Fibroblast of lung (primary cell): ENCODE measurements around the gene TBL1XR1. TPM values are rescaled to one million over a fixed set of nuclear protein-coding genes. Genes with fewer than 3 reads are reported as not detected.
"Not testable (repeated sequence)": the region's sequence is repeated elsewhere in the genome, so short reads cannot be mapped to it uniquely, and the experiment has no call there.

Source experiments
- DNase-seq, 2 donors: peaks; one replicate each; pipeline versions ENCODE4 v3.0.0 to v3.0.0-alpha.2; 2010; ENCODE audit warnings: low read depth in 2 of 2
- H2AFZ ChIP-seq: 2 replicates; pipeline ENCODE4 v1.5.1; 2012; ENCODE audit warnings: low read length, control low read depth, inconsistent platforms
- H3K27ac ChIP-seq: 2 replicates; pipeline ENCODE4 v1.5.1; 2011; ENCODE audit warnings: low read length, control low read depth; ENCODE audit not compliant: insufficient read depth
- H3K27me3 ChIP-seq: 2 replicates; pipeline ENCODE4 v1.5.1; 2011; ENCODE audit warnings: mild to moderate bottlenecking, low read length; ENCODE audit not compliant: control insufficient read depth, insufficient read depth
- H3K36me3 ChIP-seq: 2 replicates; pipeline ENCODE4 v1.5.1; 2011; ENCODE audit warnings: low read length; ENCODE audit not compliant: control insufficient read depth, insufficient read depth
- H3K4me1 ChIP-seq: 2 replicates; pipeline ENCODE4 v1.5.1; 2011; ENCODE audit warnings: low read length; ENCODE audit not compliant: control insufficient read depth, insufficient read depth; ENCODE audit errors: extremely low read depth
- H3K4me2 ChIP-seq: 2 replicates; pipeline ENCODE4 v1.5.1; 2011; ENCODE audit warnings: low read length, control low read depth; ENCODE audit not compliant: insufficient read depth; ENCODE audit errors: extremely low read depth
- H3K4me3 ChIP-seq, 4 experiments: fragments of 200-600 bp in 1 of 4; sonication (generic) in 1 of 4; replicated peaks in 1 of 4; 2 replicates each; pipeline ENCODE4 v1.5.1; 2011 to 2016; ENCODE audit warnings: low read length in 4 of 4, low read depth in 3 of 4, mild to moderate bottlenecking in 3 of 4, control low read depth in 2 of 4, inconsistent platforms in 1 of 4, mixed read lengths in 1 of 4; ENCODE audit not compliant: insufficient read depth in 1 of 4; ENCODE audit errors: control extremely low read depth in 1 of 4
- H3K79me2 ChIP-seq: 2 replicates; pipeline ENCODE4 v1.5.1; 2012; ENCODE audit warnings: mild to moderate bottlenecking, low read length, inconsistent platforms; ENCODE audit not compliant: control insufficient read depth, insufficient read depth
- H3K9ac ChIP-seq: 2 replicates; pipeline ENCODE4 v1.5.1; 2011; ENCODE audit warnings: mild to moderate bottlenecking, low read length, control low read depth; ENCODE audit not compliant: insufficient read depth
- H3K9me3 ChIP-seq: 2 replicates; pipeline ENCODE4 v1.5.1; 2012; ENCODE audit warnings: low read depth, low read length; ENCODE audit not compliant: control insufficient read depth, insufficient read depth
- H4K20me1 ChIP-seq: 2 replicates; pipeline ENCODE4 v1.5.1; 2011; ENCODE audit warnings: low read length; ENCODE audit not compliant: control insufficient read depth, insufficient read depth; ENCODE audit errors: extremely low read depth
- EZH2 ChIP-seq: IDR thresholded peaks from 2 replicates; pipeline ENCODE4 v1.5.1; 2012; ENCODE audit warnings: low read length, control low read depth, mild to moderate bottlenecking; ENCODE audit errors: missing control alignments
- polyA plus RNA-seq, 2 donors: library from polyadenylated mRNA; depleted of rRNA in 1 of 2; stranded (reverse) in 1 of 2; unstranded in 1 of 2; fragments of >200 nt; gene quantifications; 2 replicates each; pipeline ENCODE4 v1.2.1, GENCODE V29; 2011 to 2012; ENCODE audit warnings: missing spikeins in 1 of 2
- total RNA-seq: library from RNA; depleted of rRNA; stranded (reverse); fragments of >200 nt; gene quantifications from 2 replicates; pipeline ENCODE4 v1.2.1, GENCODE V29; 2014
- TF ChIP-seq, protein P1 (sequence below), 2 donors: IDR thresholded peaks in 1 of 2; conservative IDR thresholded peaks in 1 of 2; 1 replicate in 1 of 2; 2 replicates in 1 of 2; pipeline ENCODE4 v1.5.1; 2011 to 2012; ENCODE audit warnings: low read length in 2 of 2, control low read depth in 1 of 2, inconsistent platforms in 1 of 2, low read depth in 1 of 2, mild to moderate bottlenecking in 1 of 2

The TBL1XR1 gene
- total and polyA plus RNA-seq, 2 donors (not counting 1 experiment from before 2014, with no cell fraction given), result 115 to 369 TPM

DNA sequence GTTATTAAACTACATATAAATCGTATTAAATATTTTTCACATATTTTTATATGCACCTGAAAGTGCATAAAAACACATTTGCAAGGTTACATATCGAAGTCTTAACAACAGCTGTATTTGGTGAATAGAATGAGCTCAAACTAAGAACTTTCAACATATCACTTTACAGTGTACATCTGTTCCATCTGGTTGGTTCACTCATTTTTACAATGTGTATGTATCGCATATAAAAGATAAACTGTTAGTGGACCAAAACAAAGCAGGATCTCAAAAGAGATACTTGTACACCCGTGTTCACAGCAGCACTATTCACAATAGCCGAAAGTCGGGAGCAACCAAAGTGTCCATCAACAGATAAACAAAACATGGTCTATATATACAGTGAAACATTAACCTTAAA is 55.8 kb downstream of the TBL1XR1 start:
- no peaks in the 10 kb centered on the region for H3K4me1 ChIP-seq
- H2AFZ ChIP-seq, result no peak overlapping the region
- H3K9me3 ChIP-seq, result no peaks in the 10 kb centered on the region
- TF ChIP-seq, protein P1, sequence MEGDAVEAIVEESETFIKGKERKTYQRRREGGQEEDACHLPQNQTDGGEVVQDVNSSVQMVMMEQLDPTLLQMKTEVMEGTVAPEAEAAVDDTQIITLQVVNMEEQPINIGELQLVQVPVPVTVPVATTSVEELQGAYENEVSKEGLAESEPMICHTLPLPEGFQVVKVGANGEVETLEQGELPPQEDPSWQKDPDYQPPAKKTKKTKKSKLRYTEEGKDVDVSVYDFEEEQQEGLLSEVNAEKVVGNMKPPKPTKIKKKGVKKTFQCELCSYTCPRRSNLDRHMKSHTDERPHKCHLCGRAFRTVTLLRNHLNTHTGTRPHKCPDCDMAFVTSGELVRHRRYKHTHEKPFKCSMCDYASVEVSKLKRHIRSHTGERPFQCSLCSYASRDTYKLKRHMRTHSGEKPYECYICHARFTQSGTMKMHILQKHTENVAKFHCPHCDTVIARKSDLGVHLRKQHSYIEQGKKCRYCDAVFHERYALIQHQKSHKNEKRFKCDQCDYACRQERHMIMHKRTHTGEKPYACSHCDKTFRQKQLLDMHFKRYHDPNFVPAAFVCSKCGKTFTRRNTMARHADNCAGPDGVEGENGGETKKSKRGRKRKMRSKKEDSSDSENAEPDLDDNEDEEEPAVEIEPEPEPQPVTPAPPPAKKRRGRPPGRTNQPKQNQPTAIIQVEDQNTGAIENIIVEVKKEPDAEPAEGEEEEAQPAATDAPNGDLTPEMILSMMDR (conservative IDR thresholded peaks at IDR 0.05 in 1 of 2, IDR thresholded peaks at IDR 0.05 in 1 of 2; ENCODE audit: low read depth in 1 of 2, low read length in 2 of 2), result no peak
- TF ChIP-seq EZH2, result no peak
- no peaks in the 10 kb centered on the region for H3K27me3 ChIP-seq
- H3K4me2 ChIP-seq, result no peak overlapping the region
- H4K20me1 ChIP-seq, result no peaks in the 10 kb centered on the region
- no peak overlapping the region for H3K9ac ChIP-seq
- H3K36me3 ChIP-seq, result no peaks in the 10 kb centered on the region
- no peak overlapping the region for H3K4me3 ChIP-seq
- H3K27ac ChIP-seq, result no peak overlapping the region
- no peak for DNase-seq
- H3K79me2 ChIP-seq, result peaks cover 93% of the 10 kb centered on the region

DNA sequence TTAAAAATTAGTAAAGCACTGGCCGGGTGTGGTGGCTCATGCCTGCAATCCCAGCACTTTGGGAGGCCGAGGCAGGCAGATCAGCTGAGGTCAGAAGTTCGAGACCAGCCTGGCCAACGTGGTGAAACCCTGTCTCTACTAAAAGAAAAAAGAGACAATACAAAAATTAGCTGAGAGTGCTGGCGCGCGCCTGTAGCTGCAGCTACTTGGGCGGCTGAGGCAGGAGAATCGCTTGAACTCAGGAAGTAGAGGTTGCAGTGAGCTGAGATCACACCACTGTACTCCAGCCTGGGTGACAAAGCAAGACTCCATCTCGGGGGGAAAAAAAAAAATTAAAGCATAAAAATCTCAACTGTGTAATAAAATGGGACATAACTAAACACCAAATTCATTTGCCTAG is 58.1 kb downstream of the TBL1XR1 start:
- not testable (repeated sequence) for H3K27me3 ChIP-seq, DNase-seq, H3K36me3 ChIP-seq, H3K4me2 ChIP-seq, H3K27ac ChIP-seq, H4K20me1 ChIP-seq, H3K4me1 ChIP-seq, H3K9me3 ChIP-seq, H3K9ac ChIP-seq, H2AFZ ChIP-seq, H3K4me3 ChIP-seq
- H3K79me2 ChIP-seq, result peaks cover 93% of the 10 kb centered on the region

DNA sequence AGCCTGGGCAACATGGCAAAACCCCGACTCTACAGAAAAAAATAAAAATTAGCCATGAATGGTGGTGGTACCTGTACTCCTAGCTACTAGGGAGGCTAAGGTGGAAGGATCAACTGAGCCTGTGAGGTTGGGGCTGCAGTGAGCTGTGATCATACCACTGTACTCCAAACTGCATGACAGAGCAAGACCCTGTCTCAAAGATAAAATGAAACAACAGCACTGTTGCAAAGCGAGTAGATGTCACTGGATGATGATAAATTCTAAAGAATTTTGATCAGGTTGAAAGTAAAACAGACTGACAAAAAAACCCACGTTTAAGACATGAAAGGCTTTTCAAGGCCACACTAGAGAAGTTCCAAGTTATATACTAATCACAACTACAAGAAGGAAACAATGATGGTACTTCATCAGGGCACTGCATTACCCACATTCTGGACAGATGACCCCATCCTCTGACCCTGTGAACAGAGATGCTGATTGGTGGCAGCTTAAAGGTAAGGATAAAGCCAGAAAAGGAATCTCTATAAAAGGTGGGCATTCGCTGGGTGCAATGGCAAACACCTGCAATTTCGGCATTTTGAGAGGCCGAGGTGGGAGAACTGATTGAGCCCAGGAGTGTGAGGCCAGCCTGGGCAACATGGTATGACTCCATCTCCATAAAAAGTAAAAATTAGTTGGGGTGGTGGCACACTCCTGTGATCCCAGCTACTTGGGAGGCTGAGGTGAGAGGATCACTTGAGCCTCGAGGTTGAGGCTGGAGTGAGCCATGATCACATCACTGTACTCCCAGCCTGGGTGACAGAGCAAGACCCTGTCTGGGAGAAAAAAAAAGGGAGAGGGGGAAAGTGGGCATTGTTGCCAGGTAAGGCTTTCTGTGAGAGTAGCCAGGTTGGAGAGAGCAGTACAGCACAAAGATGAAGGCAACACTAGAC is 59.2 kb downstream of the TBL1XR1 start:
- no peaks in the 10 kb centered on the region for H3K4me1 ChIP-seq
- no peak for TF ChIP-seq EZH2
- TF ChIP-seq, protein P1 (conservative IDR thresholded peaks at IDR 0.05 in 1 of 2, IDR thresholded peaks at IDR 0.05 in 1 of 2; ENCODE audit: low read depth in 1 of 2, low read length in 2 of 2), result no peak
- H3K36me3 ChIP-seq, result no peaks in the 10 kb centered on the region
- no peak overlapping the region for H3K4me2 ChIP-seq
- no peak overlapping the region for H3K9ac ChIP-seq
- H3K9me3 ChIP-seq, result no peaks in the 10 kb centered on the region
- H3K4me3 ChIP-seq, result no peak overlapping the region
- H3K27ac ChIP-seq, result no peak overlapping the region
- H3K27me3 ChIP-seq, result no peaks in the 10 kb centered on the region
- H4K20me1 ChIP-seq, result no peaks in the 10 kb centered on the region
- H3K79me2 ChIP-seq, result peaks cover 92% of the 10 kb centered on the region
- no peak for DNase-seq
- no peak overlapping the region for H2AFZ ChIP-seq
